Fibroblast of pulmonary artery (primary cell): ENCODE measurements around the gene ADK.

ENCODE experiments used
- DNase-seq: peaks from one replicate; pipeline ENCODE4 v3.0.0-alpha.2; 2010; ENCODE audit warnings: low read depth
- H3K4me3 ChIP-seq: replicated peaks from 2 replicates; pipeline ENCODE4 v1.5.1; 2011; ENCODE audit warnings: low read depth, mild to moderate bottlenecking, control low read depth, low read length, moderate library complexity
- CTCF ChIP-seq: IDR thresholded peaks from 2 replicates; pipeline ENCODE4 v1.5.1; 2011; ENCODE audit warnings: mild to moderate bottlenecking, control low read depth, low read length, inconsistent platforms; ENCODE audit errors: missing control alignments

Gene ADK

GRCh38 chr10:74233281-74233680, 82.3 kb downstream of the ADK start:
- DNase-seq: no peak
- H3K4me3 ChIP-seq: no peak overlapping the region
- no peak for TF ChIP-seq CTCF

- DNase-seq: no peak
- peak; percentile 50 for TF ChIP-seq CTCF
- H3K4me3 ChIP-seq: no peak overlapping the region
Measured at GRCh38 chr10:74234569-74234968, 83.5 kb downstream of the ADK start.

GRCh38 chr10:74238031-74238431, 87.0 kb downstream of the ADK start:
- H3K4me3 ChIP-seq: no peak overlapping the region
- peak; percentile 59 for DNase-seq
- TF ChIP-seq CTCF: no peak

GRCh38 chr10:74238516-74238915, 87.5 kb downstream of the ADK start:
- H3K4me3 ChIP-seq: no peak overlapping the region
- DNase-seq: no peak
- no peak for TF ChIP-seq CTCF

- TF ChIP-seq CTCF: no peak
- H3K4me3 ChIP-seq: no peak overlapping the region
- no peak for DNase-seq
Measured at GRCh38 chr10:74243067-74243466, 92.0 kb downstream of the ADK start.

- peak; percentile 83 for DNase-seq
- no peak overlapping the region for H3K4me3 ChIP-seq
- peak; percentile 38 for TF ChIP-seq CTCF
Measured at GRCh38 chr10:74244097-74244685, 93.2 kb downstream of the ADK start.

GRCh38 chr10:74244807-74245206, 93.8 kb downstream of the ADK start:
- DNase-seq: no peak
- H3K4me3 ChIP-seq: no peak overlapping the region
- TF ChIP-seq CTCF: no peak
